Naive B cell (primary cell): ENCODE data around the gene FCN1. TPM values are rescaled to one million over a fixed set of nuclear protein-coding genes. Genes with fewer than 3 reads are reported as not detected.
A peak's percentile ranks its signal among the peaks of the same experiment; 100 is the strongest.
"Not testable (repeated sequence)": the region's sequence is repeated elsewhere in the genome, so short reads cannot be mapped to it uniquely, and the experiment has no call there.

Experiments used
- ATAC-seq, 2 donors: fragments of 150-1000 bp; cut with Tn5 transposase; 2 replicates each; pipeline ENCODE4 v1.10.0; 2021; ENCODE audit warnings: low read depth in 2 of 2, mild to moderate bottlenecking in 2 of 2, moderate library complexity in 2 of 2
- DNase-seq: peaks from one replicate; pipeline ENCODE4 v3.0.0; 2022
- H3K27ac Mint-ChIP-seq, 6 donors: one replicate each; pipeline ENCODE4 v1.8.0; 2020 to 2022; ENCODE audit warnings: mild to moderate bottlenecking in 6 of 6, mixed read lengths in 6 of 6, moderate library complexity in 5 of 6, inconsistent platforms in 2 of 6
- H3K27me3 Mint-ChIP-seq, 3 donors: one replicate each; pipeline ENCODE4 v1.8.0; 2021 to 2022; ENCODE audit warnings: mixed read lengths in 3 of 3, mild to moderate bottlenecking in 1 of 3
- H3K36me3 Mint-ChIP-seq, 2 donors: one replicate each; pipeline ENCODE4 v1.8.0; 2020 to 2022; ENCODE audit warnings: mixed read lengths in 2 of 2, inconsistent platforms in 1 of 2, mild to moderate bottlenecking in 1 of 2
- H3K4me1 Mint-ChIP-seq, 3 donors: one replicate each; pipeline ENCODE4 v1.8.0; 2020 to 2022; ENCODE audit warnings: mixed read lengths in 3 of 3, inconsistent platforms in 1 of 3, mild to moderate bottlenecking in 1 of 3, moderate library complexity in 1 of 3
- H3K4me3 Mint-ChIP-seq, 8 donors: one replicate each; pipeline ENCODE4 v1.8.0; 2020 to 2022; ENCODE audit warnings: mild to moderate bottlenecking in 8 of 8, mixed read lengths in 8 of 8, moderate library complexity in 8 of 8, inconsistent platforms in 2 of 8
- H3K9me3 Mint-ChIP-seq, 7 donors: one replicate each; pipeline ENCODE4 v1.8.0; 2020 to 2022; ENCODE audit warnings: mixed read lengths in 7 of 7, mild to moderate bottlenecking in 5 of 7, inconsistent platforms in 2 of 7, moderate library complexity in 1 of 7
- polyA plus RNA-seq, 6 donors: library from polyadenylated mRNA; unstranded; fragments of 300-500 nt; fragmentation: Illumina TruSeq; gene quantifications; one replicate each; pipeline ENCODE4 v1.2.3, GENCODE V29; 2021; ENCODE audit warnings: low read depth in 6 of 6

FCN1 gene
- polyA plus RNA-seq, 6 donors from 2014 or later: 2.6 to 33.1 (median 7.9) TPM

DNA sequence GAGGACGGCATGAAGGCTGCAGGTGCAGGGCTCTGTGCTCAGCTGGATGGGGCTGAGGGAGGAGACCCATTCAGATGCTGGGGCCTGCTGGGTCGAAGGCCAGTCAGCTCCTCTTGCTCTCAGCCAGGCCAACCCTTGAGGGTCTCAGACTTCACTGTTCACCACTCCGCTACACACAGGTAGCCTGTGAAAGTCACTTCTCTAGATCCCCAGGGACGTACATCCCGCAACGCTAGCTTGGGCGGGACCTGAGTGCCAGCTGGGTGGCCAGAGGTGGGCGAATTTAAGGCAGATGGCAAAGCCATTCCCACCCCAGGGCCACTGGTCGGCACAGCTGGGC lies 42.2 kb upstream of the FCN1 start:
- H3K27ac Mint-ChIP-seq: no peak overlapping the region
- no peaks in the 10 kb centered on the region for H3K4me1 Mint-ChIP-seq
- no peaks in the 10 kb centered on the region for H3K36me3 Mint-ChIP-seq
- DNase-seq (no peak), ATAC-seq (no peak)
- H3K4me3 Mint-ChIP-seq: no peak overlapping the region
- peaks cover 0 to 18% (median 11%) of the 10 kb centered on the region in 3 donors for H3K27me3 Mint-ChIP-seq
- H3K9me3 Mint-ChIP-seq: peaks cover 0 to 4% (median 0%) of the 10 kb centered on the region in 7 donors

DNA sequence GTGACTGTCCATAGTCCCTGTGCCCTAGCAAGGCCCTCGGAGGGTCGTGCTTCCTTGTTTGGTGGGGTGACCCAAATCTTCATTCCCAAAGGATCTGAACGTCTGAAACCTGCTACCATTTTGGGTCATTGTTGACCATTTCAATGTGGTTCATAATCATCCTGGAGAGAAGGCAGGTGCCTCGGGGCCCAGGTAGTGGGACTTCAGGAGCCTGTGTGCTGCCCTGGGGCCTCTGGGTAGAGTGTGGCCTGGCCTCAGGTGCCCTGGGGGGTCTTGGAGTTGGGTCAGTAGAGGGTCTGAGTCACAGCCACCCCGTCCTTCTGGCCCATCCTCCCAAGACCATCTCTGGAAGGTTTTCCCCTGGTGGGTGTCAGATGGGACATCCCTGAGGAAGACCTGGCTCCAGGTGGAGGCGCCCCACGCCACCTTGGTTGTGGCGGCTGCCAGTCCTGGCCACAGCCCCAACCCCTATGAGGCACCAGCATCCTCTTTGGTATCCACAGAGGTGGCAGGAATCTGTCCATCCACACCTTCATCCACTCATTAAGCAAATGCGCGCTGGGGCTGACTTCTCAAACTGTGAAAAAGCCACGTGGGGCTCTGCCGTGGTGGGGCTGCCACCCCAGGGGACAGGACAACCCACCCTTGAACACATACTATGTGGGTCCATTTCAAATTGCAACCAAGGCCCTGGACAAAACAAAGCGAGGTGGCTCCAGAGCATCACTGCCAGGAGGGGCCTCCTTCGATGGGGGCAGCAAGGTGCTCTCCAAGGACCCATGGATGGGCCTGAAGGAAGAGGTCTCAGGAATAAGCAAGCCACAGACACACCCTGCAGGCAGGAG lies 41.6 kb upstream of the FCN1 start:
- Mint-ChIP-seq H3K27me3 (peaks cover 0 to 14% (median 11%) of the 10 kb centered on the region in 3 donors), H3K9me3 (peaks cover 0 to 4% (median 0%) of the 10 kb centered on the region in 7 donors), H3K27ac (no peak overlapping the region), H3K4me1 (no peaks in the 10 kb centered on the region), H3K4me3 (no peak overlapping the region), H3K36me3 (no peaks in the 10 kb centered on the region)
- DNase-seq: no peak
- ATAC-seq: no peak

DNA sequence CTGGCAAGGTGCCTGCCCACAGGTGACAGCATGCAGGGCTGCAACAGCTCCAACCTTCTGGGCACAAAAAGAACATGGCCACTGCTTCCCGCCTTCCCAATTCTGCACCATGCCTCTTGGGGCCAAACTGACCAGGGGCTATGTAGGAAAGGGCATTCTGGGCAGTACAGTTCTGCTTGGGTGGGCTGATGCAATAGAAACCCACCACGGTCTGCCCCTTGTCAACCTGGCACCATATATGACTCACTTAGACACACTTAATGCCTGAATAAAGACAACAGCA lies 40.2 kb upstream of the FCN1 start:
- DNase-seq (no peak), ATAC-seq (no peak)
- Mint-ChIP-seq H3K27ac (no peak overlapping the region), H3K4me3 (no peak overlapping the region), H3K9me3 (peaks cover 0 to 4% (median 0%) of the 10 kb centered on the region in 7 donors), H3K36me3 (no peaks in the 10 kb centered on the region), H3K4me1 (no peaks in the 10 kb centered on the region), H3K27me3 (peaks cover 0 to 7% (median 3%) of the 10 kb centered on the region in 3 donors)

DNA sequence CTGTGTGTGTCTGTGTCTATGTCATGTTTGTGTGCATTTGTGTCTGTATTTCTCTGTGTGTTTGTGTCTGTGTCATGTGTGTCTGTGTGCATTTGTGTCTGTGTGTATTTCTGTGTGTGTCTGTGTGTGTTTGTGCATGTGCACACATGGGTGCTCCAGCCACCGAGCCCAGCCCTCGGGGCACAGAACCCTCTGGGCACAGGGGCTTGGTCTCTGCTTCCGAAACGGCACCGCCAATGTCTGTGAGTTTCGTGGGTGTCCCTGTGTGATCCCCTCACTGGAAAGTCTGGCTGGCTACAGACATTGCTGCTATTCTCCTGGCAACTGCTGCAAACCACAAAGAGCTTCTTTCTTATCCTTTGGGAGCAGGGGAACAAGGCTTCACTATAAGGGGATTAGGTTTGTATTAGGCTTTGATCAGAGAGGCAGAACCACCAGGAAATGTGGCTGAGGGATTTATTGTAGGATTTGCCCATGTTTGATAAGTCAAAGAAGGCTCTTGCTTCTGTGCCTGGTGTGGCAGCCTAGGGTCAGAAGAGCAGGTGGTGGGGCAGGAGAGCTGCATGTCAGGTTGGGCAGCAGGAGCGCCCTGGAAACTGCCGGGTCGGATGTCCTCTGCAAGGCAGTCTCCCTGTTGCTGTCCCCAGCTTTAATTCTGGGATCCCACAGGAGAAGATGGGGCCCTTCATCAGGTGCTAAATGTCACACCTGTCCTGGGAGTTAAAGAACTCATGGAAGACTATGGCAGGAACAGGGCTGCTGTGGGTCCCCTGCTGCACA lies 39.6 kb upstream of the FCN1 start:
- H3K4me1 Mint-ChIP-seq: no peaks in the 10 kb centered on the region
- H3K36me3 Mint-ChIP-seq: no peaks in the 10 kb centered on the region
- H3K27ac Mint-ChIP-seq: no peak overlapping the region
- DNase-seq (no peak), ATAC-seq (no peak)
- no peak overlapping the region for H3K4me3 Mint-ChIP-seq
- peaks cover 0 to 7% (median 0%) of the 10 kb centered on the region in 3 donors for H3K27me3 Mint-ChIP-seq
- H3K9me3 Mint-ChIP-seq: peaks cover 0 to 4% (median 0%) of the 10 kb centered on the region in 7 donors

DNA sequence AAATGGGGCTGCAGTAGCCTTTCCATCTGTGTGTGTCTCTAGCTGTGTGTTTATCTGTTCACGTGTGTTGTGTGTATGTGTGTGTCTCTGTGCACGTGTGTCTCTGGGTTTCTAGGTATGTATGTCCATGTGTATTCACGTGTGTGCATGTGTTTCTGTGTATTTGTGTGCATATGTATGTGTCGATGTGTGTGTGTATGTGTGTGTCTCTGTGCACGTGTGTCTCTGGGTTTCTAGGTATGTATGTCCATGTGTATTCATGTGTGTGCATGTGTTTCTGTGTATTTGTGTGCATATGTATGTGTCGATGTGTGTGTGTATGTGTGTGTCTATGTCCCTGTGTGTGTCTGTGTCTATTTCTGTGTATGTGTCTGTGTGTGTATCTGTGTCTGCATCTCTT lies 38.7 kb upstream of the FCN1 start:
- not testable (repeated sequence) for H3K27ac Mint-ChIP-seq, H3K4me1 Mint-ChIP-seq, DNase-seq, H3K27me3 Mint-ChIP-seq, H3K9me3 Mint-ChIP-seq, H3K36me3 Mint-ChIP-seq, H3K4me3 Mint-ChIP-seq, ATAC-seq

DNA sequence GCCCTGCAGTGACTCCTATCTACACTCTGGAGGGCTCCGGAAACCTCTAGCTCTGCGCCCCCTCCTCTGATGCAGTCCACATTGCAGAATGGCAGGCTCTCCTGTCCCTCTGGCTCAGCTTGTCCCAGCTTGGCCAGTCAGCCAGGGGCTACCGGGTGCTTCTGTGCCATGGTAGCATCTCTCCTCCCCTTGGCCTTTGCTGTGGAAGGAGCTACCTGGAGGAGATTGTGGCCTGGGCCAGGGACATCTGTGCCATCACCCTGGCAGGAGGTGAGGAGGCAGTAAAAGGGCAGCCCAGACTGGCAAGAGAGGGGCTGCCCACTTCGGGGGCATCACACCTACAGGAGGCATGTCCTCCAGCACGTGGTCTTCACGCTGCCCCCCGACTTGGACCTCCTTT lies 38.1 kb upstream of the FCN1 start:
- Mint-ChIP-seq H3K4me3 (no peak overlapping the region), H3K27ac (no peak overlapping the region), H3K27me3 (no peaks in the 10 kb centered on the region), H3K4me1 (no peaks in the 10 kb centered on the region), H3K36me3 (no peaks in the 10 kb centered on the region), H3K9me3 (peaks cover 0 to 8% (median 4%) of the 10 kb centered on the region in 7 donors)
- ATAC-seq (no peak), DNase-seq (no peak)

DNA sequence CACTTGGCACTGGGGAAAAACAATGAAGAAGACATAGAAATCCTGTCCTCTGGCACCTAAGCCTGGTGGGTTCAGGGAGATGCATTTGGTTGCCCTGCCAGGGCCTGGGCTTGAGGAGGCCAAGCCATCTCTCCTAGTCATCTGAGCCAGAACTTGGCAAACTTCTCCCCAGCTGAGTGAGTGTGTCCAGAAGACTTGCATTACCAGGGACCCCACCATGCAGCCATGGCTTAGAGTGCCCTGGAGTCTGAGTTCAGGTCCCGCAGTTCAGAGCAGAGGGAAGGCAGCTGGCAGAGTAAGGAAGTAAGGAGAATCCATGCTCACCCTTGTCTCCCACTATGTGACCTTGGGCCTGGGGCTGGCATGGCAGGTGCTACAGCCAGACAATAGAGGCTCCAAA lies 37.4 kb upstream of the FCN1 start:
- ATAC-seq (no peak), DNase-seq (no peak)
- Mint-ChIP-seq H3K36me3 (no peaks in the 10 kb centered on the region), H3K9me3 (peaks cover 0 to 8% (median 4%) of the 10 kb centered on the region in 7 donors), H3K4me3 (no peak overlapping the region), H3K4me1 (no peaks in the 10 kb centered on the region), H3K27ac (no peak overlapping the region), H3K27me3 (no peaks in the 10 kb centered on the region)

DNA sequence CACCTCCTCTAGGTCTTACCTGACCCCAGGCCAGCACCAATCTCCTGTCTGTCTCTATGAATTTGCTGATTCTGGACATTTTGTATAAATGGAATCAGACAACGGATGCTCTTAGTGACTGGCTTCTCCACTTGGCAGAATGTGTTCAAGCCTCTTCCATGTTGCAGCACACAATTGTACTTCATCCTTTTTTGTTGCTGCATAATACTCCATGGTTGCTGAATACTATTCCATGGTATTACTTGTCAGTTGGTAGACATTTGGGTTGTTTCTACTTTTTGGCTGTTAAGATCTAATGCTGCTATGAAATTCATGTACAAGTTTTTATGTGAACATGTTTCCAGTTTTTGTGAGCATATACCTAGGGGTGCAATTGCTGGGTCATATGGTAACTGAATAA lies 34.3 kb upstream of the FCN1 start:
- H3K4me3 Mint-ChIP-seq: no peak overlapping the region
- DNase-seq (no peak), ATAC-seq (no peak)
- no peaks in the 10 kb centered on the region for H3K36me3 Mint-ChIP-seq
- peaks cover 0 to 4% (median 0%) of the 10 kb centered on the region in 3 donors for H3K27me3 Mint-ChIP-seq
- peaks cover 0 to 2% (median 0%) of the 10 kb centered on the region in 3 donors for H3K4me1 Mint-ChIP-seq
- peaks cover 0 to 8% (median 4%) of the 10 kb centered on the region in 7 donors for H3K9me3 Mint-ChIP-seq
- H3K27ac Mint-ChIP-seq: no peak overlapping the region

DNA sequence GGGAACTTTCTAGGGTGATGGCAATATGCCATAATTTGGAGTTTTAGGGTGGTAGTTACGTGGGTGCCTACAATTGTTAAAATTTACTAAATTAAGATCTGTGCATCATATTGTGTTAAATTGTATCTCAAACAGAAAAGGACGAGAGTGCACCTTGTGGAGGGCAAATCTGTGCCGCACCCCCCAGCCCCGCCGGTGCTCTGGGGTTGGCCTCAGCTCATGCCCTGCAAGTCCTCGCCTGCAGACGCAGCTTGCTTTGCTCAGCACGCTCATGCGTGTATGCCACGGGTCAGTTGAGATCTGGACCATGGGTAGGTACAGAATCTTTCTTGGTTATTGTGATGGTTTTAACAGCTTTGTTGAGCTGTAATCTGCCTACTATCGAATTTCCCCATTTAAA lies 33.7 kb upstream of the FCN1 start:
- Mint-ChIP-seq H3K9me3 (peaks cover 0 to 8% (median 4%) of the 10 kb centered on the region in 7 donors), H3K27ac (no peak overlapping the region), H3K4me3 (no peak overlapping the region), H3K4me1 (peaks cover 0 to 2% (median 0%) of the 10 kb centered on the region in 3 donors), H3K27me3 (peaks cover 0 to 4% (median 0%) of the 10 kb centered on the region in 3 donors), H3K36me3 (no peaks in the 10 kb centered on the region)
- no peak for DNase-seq
- no peak for ATAC-seq

DNA sequence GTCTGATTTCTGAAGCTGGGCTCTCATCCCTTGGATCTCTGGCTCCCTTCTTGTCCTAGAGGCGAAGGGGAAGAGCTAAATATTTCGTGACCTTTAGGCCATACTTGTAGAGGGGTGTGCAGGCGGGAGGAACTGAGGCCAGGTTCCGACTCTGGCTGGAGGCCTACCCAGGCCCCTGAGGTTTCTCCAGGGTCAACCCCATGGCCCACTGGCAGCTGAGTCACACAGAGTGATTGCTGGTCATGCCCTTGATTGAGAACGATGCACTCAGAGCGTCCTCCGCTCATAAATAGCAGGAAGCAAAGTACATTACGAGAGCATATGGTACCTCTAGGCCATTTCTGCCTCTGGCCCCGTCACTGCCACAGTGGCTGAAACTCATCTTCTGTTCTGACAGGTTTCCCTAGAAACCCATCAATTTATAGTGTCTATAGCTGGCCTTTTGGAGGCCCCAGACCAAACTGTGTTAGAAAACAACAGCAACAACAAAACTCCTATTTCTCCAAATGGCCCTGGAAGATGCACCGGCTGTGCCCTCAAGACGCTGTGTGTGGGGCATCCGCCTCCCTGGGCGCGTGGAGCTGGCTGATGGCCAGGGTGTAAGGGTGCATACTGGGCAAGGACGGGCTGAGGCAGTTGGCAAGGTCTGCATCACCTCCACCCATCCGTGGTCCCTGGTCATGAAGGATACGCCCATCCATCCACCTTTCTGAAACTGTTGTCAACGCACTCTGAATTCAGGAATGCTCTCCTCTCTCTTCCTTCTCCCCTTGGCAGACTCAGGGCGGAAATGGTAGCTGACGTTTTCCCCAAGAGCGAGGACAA lies 32.9 kb upstream of the FCN1 start:
- ATAC-seq: no peak
- Mint-ChIP-seq H3K4me3 (no peak overlapping the region), H3K9me3 (peaks cover 0 to 8% (median 4%) of the 10 kb centered on the region in 7 donors), H3K27ac (no peak overlapping the region), H3K27me3 (peaks cover 0 to 4% (median 0%) of the 10 kb centered on the region in 3 donors), H3K4me1 (peaks cover 0 to 2% (median 0%) of the 10 kb centered on the region in 3 donors), H3K36me3 (no peaks in the 10 kb centered on the region)
- DNase-seq: no peak

DNA sequence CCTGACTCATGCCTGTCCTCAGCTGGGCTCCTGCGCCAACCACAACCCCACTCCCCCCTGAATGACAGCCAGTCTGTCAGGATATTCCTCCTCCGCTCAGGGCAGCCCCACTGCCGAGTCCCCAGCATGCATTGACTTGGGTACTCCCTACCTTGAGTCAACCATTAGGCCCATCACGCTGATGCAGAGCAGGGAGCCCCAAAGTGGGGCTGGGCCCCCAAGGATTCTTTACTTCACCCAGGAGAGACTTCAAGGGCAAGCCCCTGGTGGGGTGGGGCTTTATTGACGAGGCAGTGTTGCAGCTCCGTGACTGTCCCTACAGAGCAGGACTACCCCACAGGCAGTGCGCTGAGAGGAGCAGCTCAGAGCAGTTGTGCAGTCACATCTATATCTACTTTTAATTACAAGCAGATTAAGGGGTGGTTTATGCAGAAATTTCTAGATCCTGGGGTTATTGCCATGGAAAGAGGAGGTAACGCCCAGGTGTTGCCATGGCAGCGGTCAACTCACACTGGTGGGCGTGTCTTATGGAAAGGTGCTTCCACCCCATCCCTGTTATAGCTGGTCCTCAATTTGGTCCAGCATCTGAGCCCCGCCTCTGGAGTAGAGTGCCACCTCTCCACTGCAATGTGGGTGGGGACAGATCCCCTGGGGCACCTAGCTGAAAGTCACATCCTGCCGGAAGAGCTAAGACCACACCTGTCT lies 32.1 kb upstream of the FCN1 start:
- Mint-ChIP-seq H3K9me3 (peaks cover 0 to 8% (median 4%) of the 10 kb centered on the region in 7 donors), H3K4me1 (peaks cover 0 to 2% (median 0%) of the 10 kb centered on the region in 3 donors), H3K36me3 (no peaks in the 10 kb centered on the region), H3K4me3 (no peak overlapping the region), H3K27me3 (peaks cover 0 to 4% (median under 1%) of the 10 kb centered on the region in 3 donors), H3K27ac (peak overlapping the region in 1 of 6 donors; percentile 24)
- ATAC-seq (no peak), DNase-seq (no peak)

DNA sequence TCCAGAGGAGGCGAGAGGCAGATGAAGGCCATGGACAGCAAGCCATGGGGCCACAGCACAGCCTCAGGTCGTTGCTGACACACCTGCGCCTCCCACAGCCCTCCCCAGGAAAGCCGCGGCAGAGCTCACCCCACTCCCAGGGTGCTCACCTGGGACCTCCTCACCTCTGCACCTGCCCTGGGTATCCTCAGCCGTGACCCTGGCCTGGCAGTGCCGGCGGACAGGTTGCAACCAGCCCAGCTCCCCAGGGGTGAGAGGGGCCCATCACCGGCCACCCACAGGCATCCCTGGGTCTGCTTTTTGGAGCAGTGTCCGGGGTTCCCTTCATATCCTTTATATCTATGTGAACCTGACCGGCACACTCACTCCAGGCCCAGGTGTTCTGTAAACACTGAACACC lies 30.4 kb upstream of the FCN1 start:
- peaks cover 0 to 8% (median 4%) of the 10 kb centered on the region in 7 donors for H3K9me3 Mint-ChIP-seq
- peaks cover 0 to 2% (median 0%) of the 10 kb centered on the region in 3 donors for H3K4me1 Mint-ChIP-seq
- H3K36me3 Mint-ChIP-seq: no peaks in the 10 kb centered on the region
- H3K27ac Mint-ChIP-seq: no peak overlapping the region
- no peak for DNase-seq
- no peak for ATAC-seq
- H3K4me3 Mint-ChIP-seq: no peak overlapping the region
- H3K27me3 Mint-ChIP-seq: peaks cover 0 to 4% (median 4%) of the 10 kb centered on the region in 3 donors
